Measurements from ENCODE around the gene GLCCI1.
"Not testable (repeated sequence)": the region's sequence is repeated elsewhere in the genome, so short reads cannot be mapped to it uniquely, and the experiment has no call there.

The GLCCI1 gene

GRCh38 chr7:8094164-8095140 lies 125.9 kb downstream of the GLCCI1 start:
- no peak for TF ChIP-seq CTCF (IDR thresholded peaks at IDR 0.05; ENCODE audit: low read depth, low read length)
- no peak overlapping the region for H3K4me3 ChIP-seq (replicated peaks in 1 of 2; ENCODE audit: low read depth in 2 of 2, low read length in 2 of 2)
- no peak for DNase-seq (ENCODE audit: low read depth in 2 of 2)

- DNase-seq (ENCODE audit: low read depth in 2 of 2); H3K4me3 ChIP-seq (replicated peaks in 1 of 2; ENCODE audit: low read depth in 2 of 2, low read length in 2 of 2): not testable (repeated sequence)
Measured at GRCh38 chr7:8101292-8101691, 132.7 kb downstream of the GLCCI1 start.

GRCh38 chr7:8103282-8103681 lies 134.7 kb downstream of the GLCCI1 start:
- no peak overlapping the region for H3K4me3 ChIP-seq (replicated peaks in 1 of 2; ENCODE audit: low read depth in 2 of 2, low read length in 2 of 2)
- DNase-seq (ENCODE audit: low read depth in 2 of 2), result no peak
- no peak for TF ChIP-seq CTCF (IDR thresholded peaks at IDR 0.05; ENCODE audit: low read depth, low read length)

- H3K4me3 ChIP-seq (replicated peaks in 1 of 2; ENCODE audit: low read depth in 2 of 2, low read length in 2 of 2), result no peak overlapping the region
- DNase-seq (ENCODE audit: low read depth in 2 of 2), result no peak
- no peak for TF ChIP-seq CTCF (IDR thresholded peaks at IDR 0.05; ENCODE audit: low read depth, low read length)
Measured at GRCh38 chr7:8105449-8106095, 137.0 kb downstream of the GLCCI1 start.

GRCh38 chr7:8109196-8110022 lies 140.8 kb downstream of the GLCCI1 start:
- TF ChIP-seq CTCF (IDR thresholded peaks at IDR 0.05; ENCODE audit: low read depth, low read length), result no peak
- H3K4me3 ChIP-seq (replicated peaks in 1 of 2; ENCODE audit: low read depth in 2 of 2, low read length in 2 of 2), result no peak overlapping the region
- DNase-seq (ENCODE audit: low read depth in 2 of 2), result peak; percentile 17 to 21

- no peak overlapping the region for H3K4me3 ChIP-seq (replicated peaks in 1 of 2; ENCODE audit: low read depth in 2 of 2, low read length in 2 of 2)
- TF ChIP-seq CTCF (IDR thresholded peaks at IDR 0.05; ENCODE audit: low read depth, low read length), result no peak
- no peak for DNase-seq (ENCODE audit: low read depth in 2 of 2)
Measured at GRCh38 chr7:8111282-8111960, 142.8 kb downstream of the GLCCI1 start.

All from cardiac fibroblast (primary cell).